ENCODE results near the gene ACOXL. TPM values are rescaled to one million over a fixed set of nuclear protein-coding genes. Genes with fewer than 3 reads are reported as not detected.
"Not testable (repeated sequence)": the region's sequence is repeated elsewhere in the genome, so short reads cannot be mapped to it uniquely, and the experiment has no call there.

ACOXL gene
- polyA plus RNA-seq, 1 donor from 2014 or later, result not detected

GRCh38 chr2:111055735-111056134 lies 323.4 kb downstream of the ACOXL start:
- H3K27me3 Mint-ChIP-seq, result peaks cover 4% of the 10 kb centered on the region
- peaks cover 20 to 40% (median 26%) of the 10 kb centered on the region in 3 donors for H3K4me1 Mint-ChIP-seq
- no peak overlapping the region for H3K27ac Mint-ChIP-seq
- H3K4me3 Mint-ChIP-seq, result peak overlapping the region in 1 of 4 donors; percentile 9
- H3K36me3 Mint-ChIP-seq, result peaks cover 5% of the 10 kb centered on the region
- peaks cover 1 to 7% (median 2%) of the 10 kb centered on the region in 3 donors for H3K9me3 Mint-ChIP-seq

DNA sequence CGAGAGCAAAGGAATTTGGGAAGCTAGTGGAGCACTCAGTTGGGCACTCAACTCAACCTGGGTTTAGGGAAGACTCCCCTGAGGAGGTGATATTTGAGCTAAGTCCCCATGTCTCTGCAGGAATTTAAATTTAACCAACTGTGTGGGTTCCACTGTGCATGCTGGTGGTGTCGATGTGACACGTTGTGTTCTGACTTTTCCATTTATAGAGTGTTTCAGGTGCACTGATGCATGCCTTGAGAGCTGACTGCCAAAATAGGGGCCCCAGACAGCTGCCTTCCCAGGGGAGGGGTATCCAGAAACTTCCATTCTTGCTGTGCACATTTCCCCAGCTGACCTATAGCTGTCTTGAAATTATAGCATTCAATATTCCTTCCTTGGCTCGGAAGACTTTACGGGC lies 324.7 kb downstream of the ACOXL start:
- H3K27me3 Mint-ChIP-seq, result peaks cover 4% of the 10 kb centered on the region
- H3K36me3 Mint-ChIP-seq, result peaks cover 6% of the 10 kb centered on the region
- peaks cover 3 to 17% (median 4%) of the 10 kb centered on the region in 3 donors for H3K9me3 Mint-ChIP-seq
- H3K4me1 Mint-ChIP-seq, result peaks cover 18 to 34% (median 26%) of the 10 kb centered on the region in 3 donors
- H3K4me3 Mint-ChIP-seq, result peak overlapping the region in 2 of 4 donors; percentile 6 to 76
- H3K27ac Mint-ChIP-seq, result no peak overlapping the region

- peaks cover 6% of the 10 kb centered on the region for H3K36me3 Mint-ChIP-seq
- H3K27ac Mint-ChIP-seq, result peak overlapping the region in 1 of 3 donors; percentile 94
- H3K27me3 Mint-ChIP-seq, result peaks cover 4% of the 10 kb centered on the region
- peaks cover 23 to 37% (median 26%) of the 10 kb centered on the region in 3 donors for H3K4me1 Mint-ChIP-seq
- peak overlapping the region in 2 of 4 donors; percentile 67 to 74 for H3K4me3 Mint-ChIP-seq
- peaks cover 3 to 17% (median 4%) of the 10 kb centered on the region in 3 donors for H3K9me3 Mint-ChIP-seq
These were observed 325.3 kb downstream of the ACOXL start for GRCh38 chr2:111057721-111058120.

DNA sequence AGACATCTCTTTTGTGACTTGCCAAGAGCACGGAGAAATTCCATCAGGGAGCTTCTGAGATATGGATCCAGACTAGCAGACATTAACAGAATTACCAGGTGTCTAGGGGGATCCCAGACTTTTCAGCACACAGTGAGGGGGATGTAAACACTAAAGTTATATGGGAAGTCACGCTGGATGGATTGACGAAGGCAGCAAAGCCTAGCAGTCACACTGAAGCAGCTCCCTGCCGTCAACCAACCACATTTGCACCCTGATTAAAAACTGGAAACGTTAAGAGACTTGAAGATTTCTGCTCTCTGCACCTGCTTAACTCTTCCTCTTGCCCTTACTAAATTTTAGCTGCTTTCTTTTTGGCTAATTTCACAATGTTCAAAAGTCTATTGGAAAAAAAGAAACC lies 325.9 kb downstream of the ACOXL start:
- peak overlapping the region in 1 of 4 donors; percentile 67 for H3K4me3 Mint-ChIP-seq
- peak overlapping the region in 1 of 3 donors; percentile 94 for H3K27ac Mint-ChIP-seq
- peaks cover 6% of the 10 kb centered on the region for H3K36me3 Mint-ChIP-seq
- peaks cover 3 to 17% (median 4%) of the 10 kb centered on the region in 3 donors for H3K9me3 Mint-ChIP-seq
- peaks cover 24 to 37% (median 26%) of the 10 kb centered on the region in 3 donors for H3K4me1 Mint-ChIP-seq
- H3K27me3 Mint-ChIP-seq, result peaks cover 4% of the 10 kb centered on the region

GRCh38 chr2:111061191-111061590 lies 328.8 kb downstream of the ACOXL start:
- Mint-ChIP-seq H3K27me3 (peaks cover 2% of the 10 kb centered on the region), H3K27ac (no peak overlapping the region), H3K36me3 (peaks cover 7% of the 10 kb centered on the region), H3K9me3 (peaks cover 5 to 20% (median 6%) of the 10 kb centered on the region in 3 donors), H3K4me3 (peak overlapping the region in 1 of 4 donors; percentile 38), H3K4me1 (peaks cover 17 to 26% (median 25%) of the 10 kb centered on the region in 3 donors)

GRCh38 chr2:111062417-111062816 lies 330.0 kb downstream of the ACOXL start:
- peaks cover 7% of the 10 kb centered on the region for H3K36me3 Mint-ChIP-seq
- H3K4me3 Mint-ChIP-seq, result peak overlapping the region in 1 of 4 donors; percentile 54
- no peak overlapping the region for H3K27ac Mint-ChIP-seq
- H3K27me3 Mint-ChIP-seq, result peaks cover 2% of the 10 kb centered on the region
- H3K9me3 Mint-ChIP-seq, result peaks cover 5 to 20% (median 6%) of the 10 kb centered on the region in 3 donors
- peaks cover 16 to 21% (median 20%) of the 10 kb centered on the region in 3 donors for H3K4me1 Mint-ChIP-seq

DNA sequence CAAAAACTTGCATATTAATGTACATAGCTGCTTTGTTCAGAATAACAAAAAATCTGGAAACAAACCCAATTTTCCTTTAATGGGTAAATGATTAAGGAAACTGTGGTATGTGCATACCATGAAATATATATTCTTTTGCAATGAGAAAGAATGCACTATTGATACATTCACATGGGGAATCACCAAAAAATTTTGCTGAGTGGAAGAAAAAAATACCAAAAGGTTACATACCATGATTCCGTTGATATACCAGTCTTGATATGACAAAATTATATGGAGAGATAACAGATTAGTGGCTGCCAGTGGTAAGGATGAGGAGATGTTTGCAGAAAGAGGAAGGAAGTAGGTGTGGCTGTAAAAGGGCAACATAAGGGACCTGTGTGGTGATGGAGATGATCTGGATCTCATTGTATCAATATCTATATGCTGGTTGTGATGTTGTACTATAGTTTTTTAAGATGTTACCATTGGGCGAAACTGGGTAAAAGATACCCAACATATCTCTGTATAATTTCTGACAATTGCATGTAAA lies 333.8 kb downstream of the ACOXL start:
- Mint-ChIP-seq H3K27ac (no peak overlapping the region), H3K27me3 (no peaks in the 10 kb centered on the region), H3K9me3 (peaks cover 2 to 9% (median 4%) of the 10 kb centered on the region in 3 donors), H3K4me1 (peaks cover 5 to 11% (median 9%) of the 10 kb centered on the region in 3 donors), H3K4me3 (no peak overlapping the region), H3K36me3 (peaks cover 3% of the 10 kb centered on the region)

DNA sequence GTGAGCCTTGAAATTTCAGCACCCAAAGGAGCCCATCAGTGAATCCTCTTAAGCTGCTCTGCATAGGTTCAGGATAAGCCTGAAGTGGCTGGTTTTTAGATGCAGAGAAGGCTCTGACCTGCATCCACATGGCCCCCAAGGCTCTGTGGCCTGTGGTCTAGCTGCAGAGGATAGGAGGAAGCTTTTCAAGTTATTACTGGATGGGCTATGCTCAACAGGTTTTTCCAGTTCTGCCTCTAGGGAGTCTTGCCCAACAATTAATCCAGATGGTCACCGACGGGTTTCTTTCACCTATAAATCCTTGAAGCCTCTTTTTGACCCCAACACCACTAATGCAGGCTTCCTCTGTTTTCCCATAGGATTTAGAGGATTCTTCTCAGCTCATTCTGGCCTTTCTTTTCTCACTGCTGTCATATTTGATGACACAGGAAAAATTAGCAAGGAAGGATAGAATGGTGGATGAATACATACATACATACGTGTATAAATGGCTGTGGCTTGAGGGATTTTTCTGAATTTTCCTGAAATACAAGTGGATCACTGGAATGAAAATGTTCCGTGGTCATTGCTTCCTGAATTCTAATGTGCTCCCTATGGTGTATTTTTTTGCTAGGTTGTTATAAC lies 336.2 kb downstream of the ACOXL start:
- no peak overlapping the region for H3K4me3 Mint-ChIP-seq

DNA sequence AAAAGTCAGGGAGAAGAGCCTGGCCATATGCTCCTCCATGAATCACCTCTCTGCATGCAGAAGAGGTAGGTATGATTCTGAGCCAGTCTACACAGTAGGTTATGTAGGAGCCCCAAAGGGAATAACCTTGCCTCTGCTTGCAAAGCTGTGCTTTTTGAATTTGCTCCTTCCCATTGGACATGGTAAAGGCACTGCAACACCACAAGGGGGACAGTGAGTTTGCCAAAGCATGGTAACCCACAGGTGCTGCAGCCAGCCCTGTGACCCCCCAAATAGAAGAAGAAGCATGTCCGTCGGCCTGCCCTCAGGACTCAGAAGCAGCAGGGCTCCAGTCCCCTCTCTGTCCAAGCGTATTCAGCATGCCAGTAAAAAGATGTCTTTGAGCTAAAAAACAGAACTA lies 337.3 kb downstream of the ACOXL start:
- Mint-ChIP-seq H3K27me3 (no peaks in the 10 kb centered on the region), H3K4me1 (peaks cover 4 to 14% (median 5%) of the 10 kb centered on the region in 3 donors), H3K36me3 (no peaks in the 10 kb centered on the region), H3K9me3 (peaks cover 0 to 7% (median 5%) of the 10 kb centered on the region in 3 donors), H3K27ac (no peak overlapping the region), H3K4me3 (no peak overlapping the region)

More for the DNA sequence above, 336.2 kb downstream of the ACOXL start:
- H3K9me3 Mint-ChIP-seq, result peaks cover 2 to 5% (median 2%) of the 10 kb centered on the region in 3 donors
- peaks cover 3% of the 10 kb centered on the region for H3K36me3 Mint-ChIP-seq
- no peaks in the 10 kb centered on the region for H3K27me3 Mint-ChIP-seq
- H3K27ac Mint-ChIP-seq, result no peak overlapping the region
- H3K4me1 Mint-ChIP-seq, result peaks cover 5 to 14% (median 7%) of the 10 kb centered on the region in 3 donors

DNA sequence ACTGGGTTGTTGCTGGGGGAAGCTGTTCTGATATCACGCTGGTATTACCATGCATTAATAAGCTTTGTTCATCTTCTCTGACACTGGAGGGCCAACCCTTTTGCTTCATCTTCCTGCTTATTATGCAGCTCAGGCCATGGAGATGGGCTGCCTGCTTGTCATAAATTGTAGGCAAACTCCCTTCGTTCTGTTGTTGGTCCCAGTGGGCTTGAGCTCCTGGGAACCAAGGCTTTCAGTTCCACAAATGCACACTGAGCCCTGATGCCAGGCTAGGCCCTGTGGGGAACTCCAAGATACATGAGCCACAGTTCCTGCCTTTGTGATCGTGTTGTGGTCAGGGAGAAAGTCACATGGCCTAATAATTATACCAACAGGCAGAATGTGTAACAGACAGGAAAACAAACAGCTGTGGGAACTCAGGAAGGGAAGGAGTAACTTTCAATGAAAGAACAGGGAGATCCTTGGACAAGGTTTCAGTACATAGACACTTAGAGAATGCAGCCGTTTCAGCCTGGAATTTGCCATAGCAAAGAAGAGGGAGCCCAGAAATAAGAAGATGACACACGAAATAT lies 339.3 kb downstream of the ACOXL start:
- Mint-ChIP-seq H3K4me3 (no peak overlapping the region), H3K27me3 (peaks cover under 1% of the 10 kb centered on the region), H3K4me1 (peaks cover 2 to 9% (median 4%) of the 10 kb centered on the region in 3 donors), H3K27ac (peak overlapping the region in 1 of 3 donors; percentile 24), H3K36me3 (peaks cover 4% of the 10 kb centered on the region), H3K9me3 (peaks cover 2 to 17% (median 13%) of the 10 kb centered on the region in 3 donors)

- H3K9me3 Mint-ChIP-seq, result peaks cover 3 to 17% (median 15%) of the 10 kb centered on the region in 3 donors
- H3K4me1 Mint-ChIP-seq, result peaks cover 2 to 9% (median 4%) of the 10 kb centered on the region in 3 donors
- H3K4me3 Mint-ChIP-seq, result no peak overlapping the region
- peaks cover 6% of the 10 kb centered on the region for H3K36me3 Mint-ChIP-seq
- H3K27ac Mint-ChIP-seq, result no peak overlapping the region
- peaks cover 2% of the 10 kb centered on the region for H3K27me3 Mint-ChIP-seq
These were observed 340.0 kb downstream of the ACOXL start for GRCh38 chr2:111072220-111072871.

GRCh38 chr2:111082659-111083058 lies 350.3 kb downstream of the ACOXL start:
- not testable (repeated sequence) for H3K36me3 Mint-ChIP-seq, H3K4me1 Mint-ChIP-seq, H3K9me3 Mint-ChIP-seq, H3K4me3 Mint-ChIP-seq
- H3K27me3 Mint-ChIP-seq, result peaks cover 10% of the 10 kb centered on the region
- H3K27ac Mint-ChIP-seq, result peak overlapping the region in 1 of 3 donors; percentile 20

DNA sequence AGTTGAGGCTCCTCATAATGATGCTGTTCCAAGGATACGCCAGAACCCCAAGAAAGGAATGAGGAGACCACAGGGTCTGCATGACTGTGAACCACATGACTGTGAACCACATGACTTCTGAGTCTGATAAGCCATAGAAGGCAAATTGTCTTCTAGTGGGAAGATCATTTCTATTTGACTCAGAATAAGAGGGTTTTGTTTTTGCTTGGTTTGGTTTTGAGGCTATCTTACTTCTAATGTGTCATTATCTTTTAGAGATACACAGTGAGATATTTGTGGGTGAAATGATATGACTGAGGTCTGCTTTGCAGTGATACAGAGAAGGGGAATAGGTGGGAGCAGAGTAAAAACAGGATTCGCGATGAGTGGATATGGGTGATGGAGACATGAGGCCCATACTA lies 359.4 kb downstream of the ACOXL start:
- H3K27ac Mint-ChIP-seq, result no peak overlapping the region
- H3K4me1 Mint-ChIP-seq, result peaks cover 0 to 2% (median 0%) of the 10 kb centered on the region in 3 donors
- no peak overlapping the region for H3K4me3 Mint-ChIP-seq
- H3K27me3 Mint-ChIP-seq, result peaks cover 8% of the 10 kb centered on the region
- no peaks in the 10 kb centered on the region for H3K36me3 Mint-ChIP-seq
- H3K9me3 Mint-ChIP-seq, result no peaks in the 10 kb centered on the region

GRCh38 chr2:111094691-111095090 lies 362.3 kb downstream of the ACOXL start:
- Mint-ChIP-seq H3K27me3 (peaks cover 8% of the 10 kb centered on the region), H3K9me3 (no peaks in the 10 kb centered on the region), H3K4me1 (peaks cover 0 to 2% (median 0%) of the 10 kb centered on the region in 3 donors), H3K36me3 (no peaks in the 10 kb centered on the region), H3K4me3 (no peak overlapping the region), H3K27ac (no peak overlapping the region)

GRCh38 chr2:111095434-111095833 lies 363.1 kb downstream of the ACOXL start:
- Mint-ChIP-seq H3K27me3 (peaks cover 8% of the 10 kb centered on the region), H3K4me1 (peaks cover 0 to 2% (median 2%) of the 10 kb centered on the region in 3 donors), H3K4me3 (no peak overlapping the region)

More at GRCh38 chr2:111095434-111095833, 363.1 kb downstream of the ACOXL start:
- H3K9me3 Mint-ChIP-seq, result no peaks in the 10 kb centered on the region
- no peak overlapping the region for H3K27ac Mint-ChIP-seq
- no peaks in the 10 kb centered on the region for H3K36me3 Mint-ChIP-seq
